ENCODE data around the gene FAM240A. TPM values are rescaled to one million over a fixed set of nuclear protein-coding genes. Genes with fewer than 3 reads are reported as not detected.

The FAM240A gene
- total and polyA plus RNA-seq, 2 experiments from 2014 or later = 0.18 TPM; not detected in 1

DNA sequence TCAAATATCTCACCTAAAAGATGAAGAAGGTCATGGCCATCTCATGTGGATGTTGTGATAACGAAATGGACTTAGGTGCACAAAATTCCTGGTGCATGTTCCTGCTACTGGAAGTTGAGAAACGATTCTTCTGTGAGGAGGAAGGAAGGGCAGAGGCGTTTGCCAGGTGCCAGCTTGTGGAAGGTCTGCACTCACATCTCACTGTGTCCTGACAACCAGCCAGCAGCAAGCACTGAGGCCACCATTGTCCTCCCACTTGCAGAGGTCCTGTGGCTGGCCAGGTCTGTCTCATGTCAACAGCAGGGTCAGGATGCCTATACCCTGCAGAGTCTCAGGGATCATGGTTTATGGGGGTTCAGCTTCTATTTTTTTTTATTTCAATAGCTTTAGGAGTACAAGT is 3.7 kb downstream of the FAM240A start:
- no peak overlapping the region for H3K27ac ChIP-seq (ENCODE audit: low read depth)
- H2AFZ ChIP-seq = no peak overlapping the region
- H3K4me3 Mint-ChIP-seq = no peak overlapping the region
- H3K4me3 ChIP-seq = no peak overlapping the region
- TF ChIP-seq REST (IDR thresholded peaks at IDR 0.05; ENCODE audit: unreplicated experiment) (no peak), CTCF (conservative IDR thresholded peaks at IDR 0.05; ENCODE audit: low read depth in 2 of 2) (no peak), ZNF462 (CRISPR knock-in tag; IDR thresholded peaks at IDR 0.05) (no peak), EZH2phosphoT487 (IDR thresholded peaks at IDR 0.05; ENCODE audit: unreplicated experiment) (no peak), ZNF114 (CRISPR knock-in tag; IDR thresholded peaks at IDR 0.05) (no peak), ZNF331 (CRISPR knock-in tag; IDR thresholded peaks at IDR 0.05; ENCODE audit: low read depth) (no peak), EZH2 (IDR thresholded peaks at IDR 0.05; ENCODE audit: low read depth, unreplicated experiment) (no peak), POLR2AphosphoS5 (IDR thresholded peaks at IDR 0.05; ENCODE audit: low read depth) (no peak), NANOG (IDR thresholded peaks at IDR 0.05; ENCODE audit: borderline replicate concordance) (no peak), JUNB (IDR thresholded peaks at IDR 0.05; ENCODE audit: unreplicated experiment) (no peak), STAT1 (IDR thresholded peaks at IDR 0.05; ENCODE audit: unreplicated experiment) (no peak), CREB1 (CRISPR knock-in tag; IDR thresholded peaks at IDR 0.05; ENCODE audit: low read depth) (no peak)
- TF ChIP-seq, protein P1, sequence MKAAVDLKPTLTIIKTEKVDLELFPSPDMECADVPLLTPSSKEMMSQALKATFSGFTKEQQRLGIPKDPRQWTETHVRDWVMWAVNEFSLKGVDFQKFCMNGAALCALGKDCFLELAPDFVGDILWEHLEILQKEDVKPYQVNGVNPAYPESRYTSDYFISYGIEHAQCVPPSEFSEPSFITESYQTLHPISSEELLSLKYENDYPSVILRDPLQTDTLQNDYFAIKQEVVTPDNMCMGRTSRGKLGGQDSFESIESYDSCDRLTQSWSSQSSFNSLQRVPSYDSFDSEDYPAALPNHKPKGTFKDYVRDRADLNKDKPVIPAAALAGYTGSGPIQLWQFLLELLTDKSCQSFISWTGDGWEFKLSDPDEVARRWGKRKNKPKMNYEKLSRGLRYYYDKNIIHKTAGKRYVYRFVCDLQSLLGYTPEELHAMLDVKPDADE (IDR thresholded peaks at IDR 0.05) = no peak
- peaks cover 2% of the 10 kb centered on the region; the same call in 1 of the 2 replicates for H3K9me2 ChIP-seq (ENCODE audit: insufficient read depth)
- peaks cover 13% of the 10 kb centered on the region for H3K27me3 Mint-ChIP-seq (ENCODE audit: insufficient read depth, low read depth, poor library complexity)
- no peak overlapping the region for H3K4me2 ChIP-seq
- H3F3A ChIP-seq (replicated peaks; ENCODE audit: low read depth) = no peaks in the 10 kb centered on the region
- no peaks in the 10 kb centered on the region for H4K20me1 ChIP-seq (replicated peaks; ENCODE audit: insufficient read depth)
- no peak overlapping the region for H3K27ac Mint-ChIP-seq
- H3K36me3 ChIP-seq (ENCODE audit: insufficient read depth) = no peaks in the 10 kb centered on the region
- peaks cover 18% of the 10 kb centered on the region for H3K4me1 ChIP-seq (ENCODE audit: insufficient read depth)
- DNase-seq (ENCODE audit: low spot score) (no peak), ATAC-seq (no peak)
- no peaks in the 10 kb centered on the region for H3K36me3 Mint-ChIP-seq (ENCODE audit: low read depth)
- no peaks in the 10 kb centered on the region for H3K79me2 ChIP-seq (replicated peaks; ENCODE audit: insufficient read depth)
- no peaks in the 10 kb centered on the region for H3K27me3 ChIP-seq (ENCODE audit: insufficient read depth)
- H3K9me3 Mint-ChIP-seq = no peaks in the 10 kb centered on the region
- peaks cover 26% of the 10 kb centered on the region for H3K4me1 Mint-ChIP-seq

Measured in GM23338 (cell line).